T1000 (cell line): ENCODE data around the gene PLCH1.
"Not testable (repeated sequence)": the region's sequence is repeated elsewhere in the genome, so short reads cannot be mapped to it uniquely, and the experiment has no call there.

Experiments used
- DNase-seq: peaks from one replicate; lab custom pipeline; 2025; ENCODE audit warnings: mixed read lengths; lab: John Stamatoyannopoulos, UW

Gene PLCH1

DNA sequence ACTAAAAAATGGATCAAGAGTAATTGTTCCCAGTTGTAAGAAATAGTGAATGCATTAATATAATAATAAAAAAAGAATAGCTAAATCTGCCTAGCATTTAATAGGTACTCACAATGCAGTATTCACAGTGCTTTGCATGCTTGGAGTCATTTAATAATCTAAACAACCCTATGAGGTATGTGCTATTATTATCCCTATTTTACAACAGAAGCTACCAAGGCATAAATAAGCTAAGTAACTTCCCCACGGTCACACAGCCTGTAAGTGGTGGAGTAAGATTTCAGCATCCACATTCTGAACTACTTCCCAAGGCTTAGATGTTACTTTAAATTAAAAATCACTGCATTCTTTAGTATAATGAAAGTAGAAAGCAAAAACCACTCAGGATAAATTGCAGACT is 102.9 kb downstream of the PLCH1 start:
- DNase-seq = no peak

GRCh38 chr3:155640098-155640497 is 104.8 kb downstream of the PLCH1 start:
- DNase-seq = no peak

- no peak for DNase-seq
Observed at GRCh38 chr3:155639462-155640055, 105.3 kb downstream of the PLCH1 start.

- DNase-seq = not testable (repeated sequence)
Observed at GRCh38 chr3:155638461-155638860, 106.4 kb downstream of the PLCH1 start.

- no peak for DNase-seq
Observed at GRCh38 chr3:155637567-155637966, 107.3 kb downstream of the PLCH1 start.

- no peak for DNase-seq
Observed at GRCh38 chr3:155635056-155635455, 109.8 kb downstream of the PLCH1 start.

GRCh38 chr3:155634121-155634719 is 110.7 kb downstream of the PLCH1 start:
- no peak for DNase-seq

- no peak for DNase-seq
Observed at GRCh38 chr3:155631323-155632019, 113.4 kb downstream of the PLCH1 start.

- DNase-seq = no peak
Observed at GRCh38 chr3:155629556-155629955, 115.3 kb downstream of the PLCH1 start.

- DNase-seq = no peak
Observed at GRCh38 chr3:155629056-155629455, 115.8 kb downstream of the PLCH1 start.

DNA sequence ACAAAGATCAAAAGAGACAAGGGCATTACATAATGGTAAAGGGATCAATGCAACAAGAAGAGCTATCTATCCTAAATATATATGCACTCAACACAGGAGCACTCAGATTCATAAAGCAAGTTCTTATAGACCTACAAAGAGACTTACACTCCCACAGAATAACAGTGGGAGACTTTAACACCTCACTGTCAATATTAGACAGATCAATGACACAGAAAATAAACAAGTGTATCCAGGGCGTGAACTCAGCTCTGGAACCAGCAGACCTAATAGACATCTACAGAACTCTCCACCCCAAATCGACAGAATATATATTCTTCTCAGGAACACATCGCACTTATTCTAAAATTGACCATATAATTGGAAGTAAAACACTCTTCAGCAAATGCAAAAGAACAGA is 122.2 kb downstream of the PLCH1 start:
- DNase-seq = not testable (repeated sequence)

DNA sequence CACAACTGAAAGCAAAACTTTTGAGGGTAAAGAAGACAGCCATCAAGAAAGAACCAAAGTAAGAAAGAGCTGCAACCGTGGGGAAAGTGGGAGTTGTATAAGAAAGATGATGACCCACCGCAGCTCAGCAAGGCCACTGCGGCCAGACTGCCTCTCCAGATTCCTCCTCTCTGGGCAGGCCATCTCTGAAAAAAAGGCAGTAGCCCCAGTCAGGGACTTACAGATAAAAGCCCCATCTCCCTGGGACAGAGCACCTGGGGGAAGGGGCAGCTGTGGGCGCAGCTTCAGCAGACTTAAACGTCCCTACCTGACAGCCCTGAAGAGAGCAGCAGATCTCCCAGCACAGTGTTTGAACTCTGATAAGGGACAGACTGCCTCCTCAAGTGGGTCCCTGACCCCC is 124.3 kb downstream of the PLCH1 start:
- not testable (repeated sequence) for DNase-seq

- no peak for DNase-seq
Observed at GRCh38 chr3:155619118-155619915, 125.6 kb downstream of the PLCH1 start.

DNA sequence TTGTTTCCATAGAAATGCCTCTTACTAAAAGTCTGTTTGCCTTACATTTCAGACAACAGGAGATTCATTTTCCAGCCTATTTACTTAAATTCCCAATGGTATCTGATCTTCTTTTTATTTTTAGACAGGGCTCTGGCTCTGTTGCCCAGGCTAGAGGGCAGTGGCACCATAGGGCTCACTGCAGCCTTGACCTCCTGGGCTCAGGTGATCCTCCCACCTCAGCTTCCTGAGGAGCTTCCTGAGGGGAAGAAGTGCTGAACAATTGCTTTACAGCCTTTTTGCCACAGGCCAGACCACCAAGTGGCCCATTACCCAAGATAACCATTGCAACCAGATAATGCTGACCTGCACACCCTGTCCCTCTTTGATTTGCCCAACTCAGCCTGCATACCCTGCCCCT is 126.3 kb downstream of the PLCH1 start:
- DNase-seq = no peak

GRCh38 chr3:155617346-155617925 is 127.4 kb downstream of the PLCH1 start:
- DNase-seq = no peak

- not testable (repeated sequence) for DNase-seq
Observed at GRCh38 chr3:155615141-155615540, 129.7 kb downstream of the PLCH1 start.

DNA sequence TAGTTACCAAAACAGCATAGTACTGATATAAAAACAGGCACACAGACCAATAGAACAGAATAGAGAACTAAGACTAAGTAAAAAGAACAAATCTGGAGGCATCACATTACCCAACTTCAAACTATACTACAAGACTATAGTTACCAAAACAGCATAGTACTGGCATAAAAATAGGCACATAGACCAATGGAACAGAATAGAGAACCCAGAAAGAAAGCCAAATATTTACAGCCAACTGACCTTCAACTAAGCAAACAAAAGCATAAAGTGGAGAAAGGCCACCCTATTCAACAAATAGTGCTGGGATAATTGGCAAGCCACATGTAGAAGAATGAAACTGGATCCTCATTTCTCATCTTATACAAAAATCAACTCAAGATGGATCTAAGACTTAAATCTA is 130.5 kb downstream of the PLCH1 start:
- DNase-seq = not testable (repeated sequence)

GRCh38 chr3:155611456-155611855 is 133.4 kb downstream of the PLCH1 start:
- DNase-seq = no peak

DNA sequence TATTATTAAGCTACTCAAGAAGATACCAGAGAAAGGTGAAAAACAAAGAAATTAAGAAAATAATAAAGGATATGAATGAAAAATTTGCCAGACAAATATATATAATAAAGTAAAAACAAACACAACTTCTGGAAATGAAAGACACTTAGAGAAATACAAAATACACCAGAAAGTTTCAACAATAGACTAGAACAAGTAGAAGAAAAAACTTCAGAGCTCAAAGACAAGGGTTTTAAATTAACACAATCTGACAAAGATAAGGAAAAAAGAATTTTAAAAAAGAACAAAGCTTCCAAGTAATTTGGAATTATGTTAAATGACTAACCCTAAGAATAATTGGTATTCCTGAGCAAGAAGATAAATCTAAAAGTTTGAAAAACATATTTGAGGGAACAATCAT is 135.3 kb downstream of the PLCH1 start:
- no peak for DNase-seq

DNA sequence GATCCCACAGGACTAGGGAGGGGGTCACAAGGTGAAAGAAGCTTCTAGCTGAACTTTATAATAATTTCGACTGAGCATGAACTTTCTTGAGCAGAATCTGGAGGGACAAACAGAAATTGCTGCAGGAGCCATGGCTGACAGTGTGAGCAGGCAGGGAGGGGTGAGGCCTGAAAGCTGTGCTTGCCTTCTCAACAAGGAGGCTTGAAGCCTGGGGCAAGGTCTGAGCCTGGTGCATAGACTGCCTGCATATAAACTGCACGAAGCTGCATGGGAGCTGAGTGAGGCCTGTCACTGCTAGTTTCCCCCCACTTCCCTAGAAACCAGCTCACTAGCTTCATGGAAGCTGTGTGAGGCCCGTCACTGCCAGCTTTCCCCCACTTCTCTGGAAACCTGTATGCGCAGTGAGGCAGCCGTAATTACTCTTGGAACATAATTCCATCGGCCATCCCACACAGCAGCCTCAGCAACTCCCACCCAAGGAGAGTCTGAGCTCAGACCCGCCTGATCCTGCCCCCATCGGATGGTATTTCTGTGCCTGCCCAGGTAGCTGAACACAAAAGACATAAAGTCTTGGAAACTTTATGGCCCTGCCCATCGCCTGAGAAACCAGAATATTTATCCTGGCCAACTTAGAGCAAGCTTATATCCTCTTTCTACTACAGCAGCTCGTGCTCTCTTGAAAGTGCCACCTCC is 136.5 kb downstream of the PLCH1 start:
- DNase-seq = no peak

- no peak for DNase-seq
Observed at GRCh38 chr3:155607761-155608160, 137.1 kb downstream of the PLCH1 start.

- no peak for DNase-seq
Observed at GRCh38 chr3:155605571-155605970, 139.3 kb downstream of the PLCH1 start.
